Measurements from ENCODE around the gene NIM1K. TPM values are rescaled to one million over a fixed set of nuclear protein-coding genes. Genes with fewer than 3 reads are reported as not detected.

NIM1K gene
- total RNA-seq, 1 experiment from 2014 or later = 0.59 TPM

DNA sequence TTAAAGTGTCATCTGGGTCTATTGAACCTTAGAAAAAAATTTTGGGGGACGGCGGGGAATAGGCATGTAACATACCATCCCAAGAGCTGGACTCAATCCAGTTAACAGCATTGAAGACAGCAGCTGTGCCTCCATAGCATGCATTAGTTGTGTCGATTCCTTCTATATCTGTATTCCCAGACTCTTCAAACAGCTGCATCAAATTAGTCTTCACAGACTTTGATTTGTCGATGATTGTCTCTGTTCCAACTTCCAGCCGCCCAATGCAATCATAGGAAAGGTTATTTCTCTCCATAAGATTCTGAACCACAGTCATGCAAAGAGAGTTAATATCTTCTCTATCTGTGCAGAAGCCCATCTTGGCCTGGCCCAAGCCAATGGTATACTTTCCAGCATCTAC is 106.4 kb downstream of the NIM1K start:
- Histone ChIP-seq H3K4me1 (ENCODE audit: control insufficient read depth, insufficient read depth, low read length) (no peaks in the 10 kb centered on the region), H3K9me3 (ENCODE audit: control insufficient read depth, insufficient read depth, low read depth, low read length) (no peaks in the 10 kb centered on the region), H3K27me3 (ENCODE audit: control insufficient read depth, insufficient read depth, low read length) (no peaks in the 10 kb centered on the region), H3K4me3 (ENCODE audit: low read depth in 2 of 2, low read length in 2 of 2) (no peak overlapping the region), H3K36me3 (ENCODE audit: control insufficient read depth, insufficient read depth, low read length) (peaks cover 29% of the 10 kb centered on the region), H3K27ac (ENCODE audit: low read length) (no peak overlapping the region)
- DNase-seq (ENCODE audit: low read depth, low spot score) = no peak
- CTCF ChIA-PET = no interaction called here
- no peak for TF ChIP-seq REST (IDR thresholded peaks at IDR 0.05; ENCODE audit: insufficient read depth in 1 of 2, low read depth in 2 of 2, low read length in 1 of 2)
- no peak for TF ChIP-seq POLR2AphosphoS5 (IDR thresholded peaks at IDR 0.05; ENCODE audit: low read depth, low read length)
- TF ChIP-seq, protein P1, sequence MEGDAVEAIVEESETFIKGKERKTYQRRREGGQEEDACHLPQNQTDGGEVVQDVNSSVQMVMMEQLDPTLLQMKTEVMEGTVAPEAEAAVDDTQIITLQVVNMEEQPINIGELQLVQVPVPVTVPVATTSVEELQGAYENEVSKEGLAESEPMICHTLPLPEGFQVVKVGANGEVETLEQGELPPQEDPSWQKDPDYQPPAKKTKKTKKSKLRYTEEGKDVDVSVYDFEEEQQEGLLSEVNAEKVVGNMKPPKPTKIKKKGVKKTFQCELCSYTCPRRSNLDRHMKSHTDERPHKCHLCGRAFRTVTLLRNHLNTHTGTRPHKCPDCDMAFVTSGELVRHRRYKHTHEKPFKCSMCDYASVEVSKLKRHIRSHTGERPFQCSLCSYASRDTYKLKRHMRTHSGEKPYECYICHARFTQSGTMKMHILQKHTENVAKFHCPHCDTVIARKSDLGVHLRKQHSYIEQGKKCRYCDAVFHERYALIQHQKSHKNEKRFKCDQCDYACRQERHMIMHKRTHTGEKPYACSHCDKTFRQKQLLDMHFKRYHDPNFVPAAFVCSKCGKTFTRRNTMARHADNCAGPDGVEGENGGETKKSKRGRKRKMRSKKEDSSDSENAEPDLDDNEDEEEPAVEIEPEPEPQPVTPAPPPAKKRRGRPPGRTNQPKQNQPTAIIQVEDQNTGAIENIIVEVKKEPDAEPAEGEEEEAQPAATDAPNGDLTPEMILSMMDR (IDR thresholded peaks at IDR 0.05) = no peak
- no peak for TF ChIP-seq TCF7L2 (IDR thresholded peaks at IDR 0.05; ENCODE audit: low read depth, low read length)
- TF ChIP-seq SIN3A (IDR thresholded peaks at IDR 0.05; ENCODE audit: borderline replicate concordance, insufficient read depth, low read depth, low read length) = no peak
- intact Hi-C loops (cut with micrococcal nuclease; ENCODE audit: unreplicated experiment) = no loop called here
- no peak for ATAC-seq
- in situ Hi-C loops (cut with HindIII; ENCODE audit: low pct_unique_long_range_greater_than_20kb, low sequenced_read_pairs) = no loop called here
- BruUV-seq (replicated peaks) = no TSS peak
- POLR2A ChIA-PET = interaction anchor here (0.5 kb wide), 1 partner anchor 185 kb away, joined by 3 read pairs; the partner anchor contains the start of gene TMEM267

GRCh38 chr5:43300112-43300511 is 108.1 kb downstream of the NIM1K start:
- no peak for DNase-seq (ENCODE audit: low read depth, low spot score)
- H3K27me3 ChIP-seq (ENCODE audit: control insufficient read depth, insufficient read depth, low read length) = no peaks in the 10 kb centered on the region
- intact Hi-C loops (cut with micrococcal nuclease; ENCODE audit: unreplicated experiment) (no loop called here), in situ Hi-C loops (cut with HindIII; ENCODE audit: low pct_unique_long_range_greater_than_20kb, low sequenced_read_pairs) (no loop called here)
- POLR2A ChIA-PET = no interaction called here
- H3K27ac ChIP-seq (ENCODE audit: low read length) = no peak overlapping the region
- H3K9me3 ChIP-seq (ENCODE audit: control insufficient read depth, insufficient read depth, low read depth, low read length) = no peaks in the 10 kb centered on the region
- peaks cover 23% of the 10 kb centered on the region for H3K36me3 ChIP-seq (ENCODE audit: control insufficient read depth, insufficient read depth, low read length)
- no peak for ATAC-seq
- TF ChIP-seq SIN3A (IDR thresholded peaks at IDR 0.05; ENCODE audit: borderline replicate concordance, insufficient read depth, low read depth, low read length) (no peak), POLR2AphosphoS5 (IDR thresholded peaks at IDR 0.05; ENCODE audit: low read depth, low read length) (no peak), REST (IDR thresholded peaks at IDR 0.05; ENCODE audit: insufficient read depth in 1 of 2, low read depth in 2 of 2, low read length in 1 of 2) (no peak), TCF7L2 (IDR thresholded peaks at IDR 0.05; ENCODE audit: low read depth, low read length) (no peak)
- TF ChIP-seq, protein P1 (IDR thresholded peaks at IDR 0.05) = no peak
- no peaks in the 10 kb centered on the region for H3K4me1 ChIP-seq (ENCODE audit: control insufficient read depth, insufficient read depth, low read length)
- CTCF ChIA-PET = no interaction called here
- BruUV-seq (replicated peaks) = no TSS peak
- no peak overlapping the region for H3K4me3 ChIP-seq (ENCODE audit: low read depth in 2 of 2, low read length in 2 of 2)

Data from Panc1 (cell line).